Measurements from ENCODE around the gene GRIK4.

Gene GRIK4

DNA sequence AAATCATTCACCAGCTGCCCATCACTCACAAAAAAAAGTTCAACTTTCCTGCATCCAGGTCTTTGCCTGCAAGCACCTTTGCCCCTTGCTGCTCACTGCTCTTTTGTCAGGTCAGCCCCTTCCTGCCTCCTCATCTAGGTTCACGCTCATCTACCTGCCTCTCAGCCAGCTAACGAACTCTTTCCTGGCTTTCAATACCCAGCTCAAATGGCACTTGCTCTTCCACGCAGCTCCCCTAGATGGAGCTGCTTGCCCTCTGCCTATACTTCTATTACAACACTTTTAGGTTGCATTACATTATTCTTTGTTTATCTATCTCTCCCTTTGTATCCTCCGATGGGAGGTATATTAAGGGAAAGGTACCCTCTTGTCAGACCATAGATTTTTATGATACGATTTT lies 433.5 kb downstream of the GRIK4 start:
- Histone ChIP-seq H3K4me3 (ENCODE audit: severe bottlenecking) (no peak overlapping the region), H3K9me3 (ENCODE audit: severe bottlenecking) (no peaks in the 10 kb centered on the region), H3K27me3 (ENCODE audit: insufficient read depth, poor library complexity, severe bottlenecking) (peaks cover 7% of the 10 kb centered on the region), H3K27ac (ENCODE audit: poor library complexity, severe bottlenecking) (no peak overlapping the region), H3K4me1 (ENCODE audit: insufficient read depth, poor library complexity, severe bottlenecking) (no peaks in the 10 kb centered on the region), H3K36me3 (ENCODE audit: low read depth) (no peaks in the 10 kb centered on the region)
- TF ChIP-seq, protein P1, sequence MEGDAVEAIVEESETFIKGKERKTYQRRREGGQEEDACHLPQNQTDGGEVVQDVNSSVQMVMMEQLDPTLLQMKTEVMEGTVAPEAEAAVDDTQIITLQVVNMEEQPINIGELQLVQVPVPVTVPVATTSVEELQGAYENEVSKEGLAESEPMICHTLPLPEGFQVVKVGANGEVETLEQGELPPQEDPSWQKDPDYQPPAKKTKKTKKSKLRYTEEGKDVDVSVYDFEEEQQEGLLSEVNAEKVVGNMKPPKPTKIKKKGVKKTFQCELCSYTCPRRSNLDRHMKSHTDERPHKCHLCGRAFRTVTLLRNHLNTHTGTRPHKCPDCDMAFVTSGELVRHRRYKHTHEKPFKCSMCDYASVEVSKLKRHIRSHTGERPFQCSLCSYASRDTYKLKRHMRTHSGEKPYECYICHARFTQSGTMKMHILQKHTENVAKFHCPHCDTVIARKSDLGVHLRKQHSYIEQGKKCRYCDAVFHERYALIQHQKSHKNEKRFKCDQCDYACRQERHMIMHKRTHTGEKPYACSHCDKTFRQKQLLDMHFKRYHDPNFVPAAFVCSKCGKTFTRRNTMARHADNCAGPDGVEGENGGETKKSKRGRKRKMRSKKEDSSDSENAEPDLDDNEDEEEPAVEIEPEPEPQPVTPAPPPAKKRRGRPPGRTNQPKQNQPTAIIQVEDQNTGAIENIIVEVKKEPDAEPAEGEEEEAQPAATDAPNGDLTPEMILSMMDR (IDR thresholded peaks at IDR 0.05; ENCODE audit: poor library complexity, severe bottlenecking) = no peak
- ATAC-seq (ENCODE audit: low read depth) (no peak), DNase-seq (ENCODE audit: low spot score) (no peak)

- H3K27ac ChIP-seq (ENCODE audit: poor library complexity, severe bottlenecking) = no peak overlapping the region
- H3K9me3 ChIP-seq (ENCODE audit: severe bottlenecking) = no peaks in the 10 kb centered on the region
- no peak overlapping the region for H3K4me3 ChIP-seq (ENCODE audit: severe bottlenecking)
- TF ChIP-seq, protein P1 (IDR thresholded peaks at IDR 0.05; ENCODE audit: poor library complexity, severe bottlenecking) = no peak
- no peaks in the 10 kb centered on the region for H3K36me3 ChIP-seq (ENCODE audit: low read depth)
- no peak for DNase-seq (ENCODE audit: low spot score)
- H3K27me3 ChIP-seq (ENCODE audit: insufficient read depth, poor library complexity, severe bottlenecking) = peaks cover 7% of the 10 kb centered on the region
- H3K4me1 ChIP-seq (ENCODE audit: insufficient read depth, poor library complexity, severe bottlenecking) = no peaks in the 10 kb centered on the region
- no peak for ATAC-seq (ENCODE audit: low read depth)
Observed at GRCh38 chr11:120950880-120951279, 439.3 kb downstream of the GRIK4 start.

DNA sequence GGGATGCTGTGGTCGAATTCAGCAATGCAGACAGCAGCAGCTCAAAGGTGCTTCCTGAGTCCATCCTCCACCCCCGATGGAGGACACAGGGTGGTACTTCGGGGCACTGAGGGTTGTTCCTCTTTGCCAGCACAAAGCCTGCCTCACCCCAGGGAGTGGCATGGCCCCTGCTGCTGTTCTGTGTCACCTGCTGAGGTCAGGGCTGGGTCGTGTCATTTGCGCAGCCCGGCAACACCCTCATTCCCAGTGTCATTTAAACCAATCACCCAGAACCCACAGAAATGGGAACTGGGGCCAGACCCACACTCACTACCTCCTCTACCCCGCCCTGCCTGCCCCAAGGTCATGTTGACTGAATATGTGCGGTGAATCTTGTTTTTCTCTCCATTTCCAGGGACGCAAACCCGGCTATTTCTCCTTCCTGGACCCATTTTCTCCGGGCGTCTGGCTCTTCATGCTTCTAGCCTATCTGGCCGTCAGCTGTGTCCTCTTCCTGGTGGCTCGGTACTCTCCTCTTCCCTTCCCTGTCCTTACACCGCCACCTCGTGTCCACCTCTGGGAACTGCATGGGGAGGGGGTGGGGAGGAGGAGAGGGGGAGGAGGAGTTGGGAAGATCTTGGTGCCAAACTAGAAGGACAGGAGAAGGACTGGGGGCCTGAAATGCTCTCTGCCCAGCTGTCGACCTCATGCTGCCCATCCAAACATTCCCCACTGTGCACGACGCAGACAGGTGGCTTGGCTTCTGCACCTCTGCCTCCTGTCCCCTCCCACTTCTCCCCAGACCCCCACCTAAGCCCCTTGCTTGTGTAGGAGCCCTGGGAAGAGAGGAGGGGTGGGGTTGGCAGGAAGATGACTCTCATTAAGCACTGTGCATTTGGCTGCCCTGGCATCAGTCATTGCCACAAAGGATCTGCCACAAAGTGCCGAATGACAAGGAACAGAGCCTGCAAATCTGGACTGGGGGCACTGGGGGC lies 441.2 kb downstream of the GRIK4 start:
- Histone ChIP-seq H3K36me3 (ENCODE audit: low read depth) (no peaks in the 10 kb centered on the region), H3K27me3 (ENCODE audit: insufficient read depth, poor library complexity, severe bottlenecking) (peaks cover 7% of the 10 kb centered on the region), H3K4me3 (ENCODE audit: severe bottlenecking) (no peak overlapping the region), H3K27ac (ENCODE audit: poor library complexity, severe bottlenecking) (no peak overlapping the region), H3K4me1 (ENCODE audit: insufficient read depth, poor library complexity, severe bottlenecking) (no peaks in the 10 kb centered on the region), H3K9me3 (ENCODE audit: severe bottlenecking) (no peaks in the 10 kb centered on the region)
- TF ChIP-seq, protein P1 (IDR thresholded peaks at IDR 0.05; ENCODE audit: poor library complexity, severe bottlenecking) = peak; percentile 70
- ATAC-seq (ENCODE audit: low read depth) (peak; percentile 77), DNase-seq (ENCODE audit: low spot score) (no peak)

GRCh38 chr11:120954381-120954780 lies 442.8 kb downstream of the GRIK4 start:
- TF ChIP-seq, protein P1 (IDR thresholded peaks at IDR 0.05; ENCODE audit: poor library complexity, severe bottlenecking) = no peak
- Histone ChIP-seq H3K27ac (ENCODE audit: poor library complexity, severe bottlenecking) (no peak overlapping the region), H3K9me3 (ENCODE audit: severe bottlenecking) (no peaks in the 10 kb centered on the region), H3K4me1 (ENCODE audit: insufficient read depth, poor library complexity, severe bottlenecking) (no peaks in the 10 kb centered on the region), H3K36me3 (ENCODE audit: low read depth) (no peaks in the 10 kb centered on the region), H3K27me3 (ENCODE audit: insufficient read depth, poor library complexity, severe bottlenecking) (peaks cover under 1% of the 10 kb centered on the region), H3K4me3 (ENCODE audit: severe bottlenecking) (no peak overlapping the region)
- DNase-seq (ENCODE audit: low spot score) = no peak
- ATAC-seq (ENCODE audit: low read depth) = no peak

Data from RWPE2 (cell line).